Thymus (tissue), 11 donors: ENCODE data around the gene SLC25A21. TPM values are rescaled to one million over a fixed set of nuclear protein-coding genes. Genes with fewer than 3 reads are reported as not detected.
"Not testable (repeated sequence)": the region's sequence is repeated elsewhere in the genome, so short reads cannot be mapped to it uniquely, and the experiment has no call there.

Experiments used
- DNase-seq, 9 donors: peaks; one replicate each; pipeline ENCODE4 v3.0.0-alpha.2; 2013; ENCODE audit warnings: low spot score in 9 of 9, low read depth in 6 of 9, missing footprints in 1 of 9
- H3K27ac ChIP-seq, 2 donors: one replicate each; pipeline ENCODE4 v1.5.1; 2013; ENCODE audit warnings: control low read depth in 1 of 2, low read depth in 1 of 2, low read length in 1 of 2, mild to moderate bottlenecking in 1 of 2, moderate library complexity in 1 of 2
- H3K27me3 ChIP-seq, 2 donors: one replicate each; pipeline ENCODE4 v1.5.1; 2013; ENCODE audit warnings: low read length in 1 of 2; ENCODE audit not compliant: control insufficient read depth in 2 of 2, insufficient read depth in 1 of 2
- H3K36me3 ChIP-seq, 2 donors: one replicate each; pipeline ENCODE4 v1.5.1; 2013; ENCODE audit warnings: low read length in 1 of 2, mild to moderate bottlenecking in 1 of 2, moderate library complexity in 1 of 2; ENCODE audit not compliant: control insufficient read depth in 2 of 2, insufficient read depth in 2 of 2
- H3K4me1 ChIP-seq, 2 donors: one replicate each; pipeline ENCODE4 v1.5.1; 2013; ENCODE audit warnings: low read length in 2 of 2; ENCODE audit not compliant: control insufficient read depth in 2 of 2, insufficient read depth in 2 of 2
- H3K4me3 ChIP-seq, 2 donors: one replicate each; pipeline ENCODE4 v1.5.1; 2013; ENCODE audit warnings: low read length in 2 of 2, control low read depth in 1 of 2, mild to moderate bottlenecking in 1 of 2
- H3K9me3 ChIP-seq, 2 donors: one replicate each; pipeline ENCODE4 v1.5.1; 2013; ENCODE audit warnings: low read length in 1 of 2, mild to moderate bottlenecking in 1 of 2; ENCODE audit not compliant: control insufficient read depth in 2 of 2, insufficient read depth in 1 of 2
- WGBS: extraction: QIAGEN DNeasy Blood & Tissue Kit; methylation state at CpG from one replicate; pipeline ENCODE4 v1.1.7; 2013; 5-methylcytosine and 5-hydroxymethylcytosine counted together
- polyA plus RNA-seq: library from polyadenylated mRNA; stranded (reverse); fragments of 200-250 nt; gene quantifications from one replicate; pipeline ENCODE4 v1.2.3, GENCODE V29; 2013
- total RNA-seq: library from RNA; stranded (reverse); fragments of 120-200 nt; gene quantifications from one replicate; pipeline ENCODE4 v1.2.4, GENCODE V29; 2013
- donor health status: healthy.

The SLC25A21 gene
- total and polyA plus RNA-seq, 2 donors: 0.46 to 0.90 TPM

- Histone ChIP-seq H3K27me3 (no peaks in the 10 kb centered on the region), H3K4me1 (no peaks in the 10 kb centered on the region), H3K36me3 (no peaks in the 10 kb centered on the region), H3K27ac (no peak overlapping the region), H3K9me3 (no peaks in the 10 kb centered on the region), H3K4me3 (no peak overlapping the region)
- WGBS: 93% methylated on average over 3 of the region's 3 CpGs
- no peak for DNase-seq
Observed at GRCh38 chr14:36981832-36982529, 190.4 kb downstream of the SLC25A21 start.

DNA sequence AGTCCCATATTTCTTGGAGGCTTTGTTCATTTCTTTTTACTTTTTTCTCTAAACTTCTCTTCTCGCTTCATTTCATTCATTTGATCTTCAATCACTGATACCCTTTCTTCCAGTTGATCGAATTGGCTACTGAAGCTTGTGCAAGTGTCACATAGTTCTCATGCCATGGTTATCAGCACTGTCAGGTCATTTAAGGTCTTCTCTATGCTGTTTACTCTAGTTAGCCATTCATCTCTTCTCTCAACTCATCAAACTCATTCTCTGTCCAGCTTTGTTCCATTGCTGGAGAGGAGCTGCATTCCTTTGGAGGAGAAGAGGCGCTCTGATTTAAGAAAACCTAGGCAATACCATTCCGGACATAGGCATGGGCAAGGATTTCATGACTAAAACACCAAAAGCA, 192.0 kb downstream of the SLC25A21 start:
- H3K36me3 ChIP-seq, DNase-seq, H3K4me1 ChIP-seq, H3K27me3 ChIP-seq, H3K9me3 ChIP-seq, H3K27ac ChIP-seq, H3K4me3 ChIP-seq: not testable (repeated sequence)
- 96% methylated on average over 4 of the region's 4 CpGs for WGBS

GRCh38 chr14:36979863-36980262, 192.5 kb downstream of the SLC25A21 start:
- H3K27me3 ChIP-seq: no peaks in the 10 kb centered on the region
- no peaks in the 10 kb centered on the region for H3K4me1 ChIP-seq
- DNase-seq: no peak
- H3K4me3 ChIP-seq: no peak overlapping the region
- H3K36me3 ChIP-seq: no peaks in the 10 kb centered on the region
- H3K9me3 ChIP-seq: no peaks in the 10 kb centered on the region
- WGBS: 75% methylated on average over 3 of the region's 3 CpGs
- no peak overlapping the region for H3K27ac ChIP-seq

- WGBS: 85% methylated on average over 5 of the region's 5 CpGs
- Histone ChIP-seq H3K27ac (no peak overlapping the region), H3K27me3 (no peaks in the 10 kb centered on the region), H3K4me1 (no peaks in the 10 kb centered on the region), H3K4me3 (no peak overlapping the region), H3K9me3 (no peaks in the 10 kb centered on the region), H3K36me3 (no peaks in the 10 kb centered on the region)
- DNase-seq: no peak
Observed at GRCh38 chr14:36976571-36977023, 195.8 kb downstream of the SLC25A21 start.

GRCh38 chr14:36975834-36976233, 196.6 kb downstream of the SLC25A21 start:
- no peak overlapping the region for H3K4me3 ChIP-seq
- DNase-seq: peak in 1 of 9 donors; percentile 1
- no peaks in the 10 kb centered on the region for H3K4me1 ChIP-seq

GRCh38 chr14:36974985-36975384, 197.4 kb downstream of the SLC25A21 start:
- 92% methylated on average over 2 of the region's 2 CpGs for WGBS

More at GRCh38 chr14:36975834-36976233, 196.6 kb downstream of the SLC25A21 start:
- WGBS: 92% methylated on average over 3 of the region's 3 CpGs
- Histone ChIP-seq H3K36me3 (no peaks in the 10 kb centered on the region), H3K9me3 (no peaks in the 10 kb centered on the region), H3K27me3 (no peaks in the 10 kb centered on the region), H3K27ac (no peak overlapping the region)

DNA sequence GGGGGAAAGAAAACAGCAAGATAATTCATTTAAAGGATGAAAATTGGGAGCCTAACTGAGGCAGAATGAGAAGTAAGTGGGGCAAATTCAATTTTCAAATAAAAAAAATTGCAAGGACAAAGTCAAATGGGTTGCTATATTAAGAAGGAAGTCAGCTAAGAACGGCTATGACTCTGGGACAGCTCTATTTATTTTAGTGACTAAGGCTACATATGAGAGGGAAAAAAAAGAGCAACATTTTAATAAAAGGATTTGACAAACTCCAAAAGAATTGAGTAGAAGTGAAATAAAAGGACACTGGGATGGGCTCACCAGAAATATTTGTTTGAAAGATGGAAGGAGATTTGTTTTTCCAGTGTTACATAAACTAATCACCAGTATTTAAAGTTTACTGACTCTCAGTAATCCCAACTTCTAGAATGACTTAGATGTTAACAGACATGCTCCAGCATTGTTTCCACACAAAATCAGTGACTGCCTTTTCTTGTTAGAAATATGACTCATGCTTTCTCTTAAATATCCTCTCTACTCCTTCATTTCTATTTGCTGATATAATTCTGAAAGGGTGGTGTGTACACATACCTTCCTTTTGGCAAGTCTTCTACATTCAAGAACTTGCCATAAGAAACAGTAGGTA, 198.5 kb downstream of the SLC25A21 start:
- no peaks in the 10 kb centered on the region for H3K36me3 ChIP-seq
- no peak for DNase-seq
- no peaks in the 10 kb centered on the region for H3K27me3 ChIP-seq
- no peaks in the 10 kb centered on the region for H3K9me3 ChIP-seq
- no peaks in the 10 kb centered on the region for H3K4me1 ChIP-seq
- 68% methylated on average over 1 of the region's 1 CpG for WGBS
- no peak overlapping the region for H3K4me3 ChIP-seq
- H3K27ac ChIP-seq: no peak overlapping the region

More at GRCh38 chr14:36974985-36975384, 197.4 kb downstream of the SLC25A21 start:
- DNase-seq: no peak
- no peaks in the 10 kb centered on the region for H3K36me3 ChIP-seq
- H3K27ac ChIP-seq: no peak overlapping the region
- H3K4me1 ChIP-seq: no peaks in the 10 kb centered on the region
- H3K9me3 ChIP-seq: no peaks in the 10 kb centered on the region
- no peak overlapping the region for H3K4me3 ChIP-seq
- H3K27me3 ChIP-seq: no peaks in the 10 kb centered on the region

- H3K4me3 ChIP-seq: no peak overlapping the region
- no peak overlapping the region for H3K27ac ChIP-seq
- 97% methylated on average over 9 of the region's 9 CpGs for WGBS
- H3K27me3 ChIP-seq: no peaks in the 10 kb centered on the region
- H3K36me3 ChIP-seq: no peaks in the 10 kb centered on the region
- no peaks in the 10 kb centered on the region for H3K9me3 ChIP-seq
- H3K4me1 ChIP-seq: no peaks in the 10 kb centered on the region
- no peak for DNase-seq
Observed at GRCh38 chr14:36971263-36971855, 201.0 kb downstream of the SLC25A21 start.

- Histone ChIP-seq H3K36me3 (no peaks in the 10 kb centered on the region), H3K27me3 (no peaks in the 10 kb centered on the region), H3K27ac (no peak overlapping the region), H3K4me1 (no peaks in the 10 kb centered on the region), H3K9me3 (no peaks in the 10 kb centered on the region), H3K4me3 (no peak overlapping the region)
- DNase-seq: no peak
- 63% methylated on average over 9 of the region's 9 CpGs for WGBS
Observed at GRCh38 chr14:36967892-36968555, 204.4 kb downstream of the SLC25A21 start.
